NB4 (cell line): ENCODE measurements around the gene LALBA.

Experiments
- CTCF ChIP-seq: IDR thresholded peaks from one replicate; pipeline ENCODE4 v1.5.1; 2012; ENCODE audit warnings: low read depth, low read length
- MYC ChIP-seq: IDR thresholded peaks from 2 replicates; pipeline ENCODE4 v1.6.1; 2011; ENCODE audit warnings: low read depth, low read length
- POLR2A ChIP-seq: IDR thresholded peaks from 2 replicates; pipeline ENCODE4 v1.6.1; 2011; ENCODE audit warnings: mild to moderate bottlenecking; ENCODE audit not compliant: insufficient read length; ENCODE audit errors: extremely low read depth

GRCh38 chr12:48592591-48593086 is 22.8 kb upstream of the LALBA start:
- no peak for TF ChIP-seq CTCF
- TF ChIP-seq POLR2A = no peak
- no peak for TF ChIP-seq MYC
